ENCODE measurements around the gene PACSIN2. TPM values are rescaled to one million over a fixed set of nuclear protein-coding genes. Genes with fewer than 3 reads are reported as not detected.
"Not testable (repeated sequence)": the region's sequence is repeated elsewhere in the genome, so short reads cannot be mapped to it uniquely, and the experiment has no call there.

The PACSIN2 gene
- total RNA-seq, 1 donor from 2014 or later, result 49.8 TPM

GRCh38 chr22:42972649-42973535 lies 42.1 kb downstream of the PACSIN2 start:
- DNase-seq (ENCODE audit: low read depth), result no peak
- H3K27me3 ChIP-seq (ENCODE audit: control insufficient read depth, insufficient read depth, low read length), result no peaks in the 10 kb centered on the region
- FAIRE-seq, result no peak
- H3K4me3 ChIP-seq (ENCODE audit: low read depth, low read length), result no peak overlapping the region
- no peak for TF ChIP-seq CTCF (IDR thresholded peaks at IDR 0.05; ENCODE audit: insufficient read depth, low read length, severe bottlenecking)
- H3K36me3 ChIP-seq (ENCODE audit: control insufficient read depth, insufficient read depth, low read length), result peaks cover 3% of the 10 kb centered on the region

GRCh38 chr22:42971473-42971860 lies 43.5 kb downstream of the PACSIN2 start:
- not testable (repeated sequence) for DNase-seq (ENCODE audit: low read depth); H3K27me3 ChIP-seq (ENCODE audit: control insufficient read depth, insufficient read depth, low read length); FAIRE-seq; H3K4me3 ChIP-seq (ENCODE audit: low read depth, low read length); H3K36me3 ChIP-seq (ENCODE audit: control insufficient read depth, insufficient read depth, low read length)

GRCh38 chr22:42970029-42970428 lies 44.9 kb downstream of the PACSIN2 start:
- DNase-seq (ENCODE audit: low read depth) (peak; percentile 87), FAIRE-seq (peak; percentile 13)
- H3K27me3 ChIP-seq (ENCODE audit: control insufficient read depth, insufficient read depth, low read length), result no peaks in the 10 kb centered on the region
- no peak for TF ChIP-seq CTCF (IDR thresholded peaks at IDR 0.05; ENCODE audit: insufficient read depth, low read length, severe bottlenecking)
- H3K4me3 ChIP-seq (ENCODE audit: low read depth, low read length), result no peak overlapping the region
- peaks cover 3% of the 10 kb centered on the region for H3K36me3 ChIP-seq (ENCODE audit: control insufficient read depth, insufficient read depth, low read length)

GRCh38 chr22:42969348-42969975 lies 45.5 kb downstream of the PACSIN2 start:
- TF ChIP-seq CTCF (IDR thresholded peaks at IDR 0.05; ENCODE audit: insufficient read depth, low read length, severe bottlenecking), result no peak
- DNase-seq (ENCODE audit: low read depth), result peak; percentile 61
- Histone ChIP-seq H3K36me3 (ENCODE audit: control insufficient read depth, insufficient read depth, low read length) (peaks cover 3% of the 10 kb centered on the region), H3K27me3 (ENCODE audit: control insufficient read depth, insufficient read depth, low read length) (no peaks in the 10 kb centered on the region), H3K4me3 (ENCODE audit: low read depth, low read length) (no peak overlapping the region)
- FAIRE-seq, result no peak

GRCh38 chr22:42967933-42968332 lies 47.0 kb downstream of the PACSIN2 start:
- no peak for TF ChIP-seq CTCF (IDR thresholded peaks at IDR 0.05; ENCODE audit: insufficient read depth, low read length, severe bottlenecking)
- Histone ChIP-seq H3K4me3 (ENCODE audit: low read depth, low read length) (no peak overlapping the region), H3K27me3 (ENCODE audit: control insufficient read depth, insufficient read depth, low read length) (no peaks in the 10 kb centered on the region), H3K36me3 (ENCODE audit: control insufficient read depth, insufficient read depth, low read length) (peaks cover 3% of the 10 kb centered on the region)
- no peak for FAIRE-seq
- DNase-seq (ENCODE audit: low read depth), result no peak

- no peak overlapping the region for H3K4me3 ChIP-seq (ENCODE audit: low read depth, low read length)
- H3K27me3 ChIP-seq (ENCODE audit: control insufficient read depth, insufficient read depth, low read length), result no peaks in the 10 kb centered on the region
- H3K36me3 ChIP-seq (ENCODE audit: control insufficient read depth, insufficient read depth, low read length), result peaks cover 3% of the 10 kb centered on the region
- TF ChIP-seq CTCF (IDR thresholded peaks at IDR 0.05; ENCODE audit: insufficient read depth, low read length, severe bottlenecking), result no peak
- DNase-seq (ENCODE audit: low read depth) (no peak), FAIRE-seq (no peak)
Measured at GRCh38 chr22:42967005-42967404, 47.9 kb downstream of the PACSIN2 start.

All from bronchial epithelial cell (primary cell).